RWPE1 (cell line): ENCODE data around the gene LIN9.
"Not testable (repeated sequence)": the region's sequence is repeated elsewhere in the genome, so short reads cannot be mapped to it uniquely, and the experiment has no call there.

Experiments used
- CTCF ChIA-PET: fragments of 350-600 bp; sonication (Branson Sonifier 250); formaldehyde crosslinking; extraction: SDS; loops from one replicate; lab custom pipeline; 2021; lab: Yijun Ruan, JAX
- POLR2A ChIA-PET: fragments of 400-600 bp; formaldehyde crosslinking; extraction: SDS; loops from one replicate; lab custom pipeline; 2020; ENCODE audit warnings: antibody characterized with exemption; ENCODE audit not compliant: low non-redundant PET; lab: Yijun Ruan, JAX
- DNase-seq: peaks from one replicate; pipeline ENCODE4 v3.0.0; 2012; ENCODE audit warnings: low spot score
- H3K27ac ChIP-seq: fragments of 450-650 bp; 2 replicates; pipeline ENCODE4 v1.5.1; 2017
- CTCF ChIP-seq: fragments of 450-650 bp; conservative IDR thresholded peaks from 2 replicates; pipeline ENCODE4 v1.5.1; 2017; ENCODE audit warnings: low read depth, mild to moderate bottlenecking

The LIN9 gene

DNA sequence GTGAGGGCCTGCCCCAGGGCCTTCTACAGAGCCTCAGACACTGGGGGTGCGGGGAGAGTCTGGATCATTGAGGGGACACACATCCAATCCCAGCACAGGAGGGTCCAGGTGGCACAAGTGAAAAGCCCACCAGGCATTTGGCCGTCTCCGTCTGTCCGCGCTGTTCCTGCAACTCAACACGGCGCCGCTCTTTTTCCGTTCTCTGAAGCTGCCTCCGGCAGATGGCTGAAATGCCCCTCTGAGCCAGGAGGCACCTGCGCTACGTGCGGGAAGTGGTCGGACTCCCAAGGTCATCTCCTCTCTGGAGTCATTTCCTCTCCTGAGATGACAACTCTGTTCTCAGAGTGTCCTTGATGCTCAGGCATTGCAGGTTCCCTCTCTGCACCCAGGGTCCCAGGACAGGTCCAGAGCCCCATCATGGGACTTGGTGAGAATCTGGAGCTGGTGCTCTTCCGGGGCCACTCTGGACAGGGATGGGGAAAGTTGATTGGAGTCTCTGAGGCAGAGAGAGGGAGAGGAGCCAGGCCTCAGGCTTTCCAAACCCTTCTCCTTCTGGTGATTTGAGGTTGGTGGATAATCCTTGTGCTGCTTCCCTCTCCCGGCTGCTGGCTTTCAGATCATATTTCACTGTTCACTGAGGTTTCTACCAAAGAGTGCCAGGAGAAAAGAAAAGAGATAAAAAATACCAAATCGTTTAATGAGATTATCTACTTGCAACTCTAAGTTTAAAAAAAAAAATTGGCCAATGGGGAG lies 99.5 kb downstream of the LIN9 start:
- no peak for DNase-seq
- CTCF ChIA-PET: no interaction called here
- POLR2A ChIA-PET: no interaction called here
- no peak for TF ChIP-seq CTCF
- no peak overlapping the region for H3K27ac ChIP-seq

DNA sequence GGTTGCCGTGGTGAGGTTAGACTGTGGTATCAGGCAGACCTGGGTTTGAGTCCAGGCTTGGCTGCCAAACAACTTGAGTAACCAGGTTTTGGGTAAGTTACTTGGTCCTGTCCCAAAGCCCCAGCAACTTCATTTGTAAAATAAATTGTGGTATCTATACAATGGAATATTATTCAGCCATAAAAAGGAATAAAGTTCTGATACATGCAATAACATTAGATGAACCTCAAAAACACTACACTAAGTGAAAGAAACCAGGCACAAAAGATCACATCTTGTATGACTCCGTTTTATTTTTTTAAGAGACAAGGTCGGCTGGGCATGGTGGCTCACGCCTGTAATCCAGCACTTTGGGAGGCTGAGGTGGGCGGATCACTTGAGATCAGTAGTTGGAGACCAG lies 101.9 kb downstream of the LIN9 start:
- no peak overlapping the region for H3K27ac ChIP-seq
- TF ChIP-seq CTCF: no peak
- ChIA-PET POLR2A (no interaction called here), CTCF (interaction anchor here (0.8 to 2.1 kb wide), 2 partner anchors 10 to 82 kb away, joined by 3 to 13 read pairs; no protein-coding TSS in a partner anchor)
- DNase-seq: no peak

DNA sequence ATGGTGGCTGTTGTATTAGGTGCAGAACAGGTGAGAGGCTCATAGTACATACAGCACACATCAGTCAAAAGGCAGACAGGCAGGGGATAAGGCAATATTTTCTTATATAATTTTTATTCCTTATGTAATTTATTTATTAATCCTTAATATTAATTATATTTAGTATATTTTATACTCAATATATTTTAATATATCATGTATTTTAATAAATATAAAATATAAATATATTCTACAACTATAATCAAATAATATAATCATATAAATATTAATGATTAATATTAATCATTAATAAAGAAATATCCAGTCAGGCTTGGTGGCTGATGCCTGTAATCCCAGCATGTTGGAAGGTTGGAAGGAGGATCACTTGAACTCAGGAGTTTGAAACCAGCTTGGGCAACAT lies 104.8 kb downstream of the LIN9 start:
- ChIA-PET CTCF (interaction anchor here (0.6 to 0.7 kb wide), 2 partner anchors 63 to 190 kb away, joined by 3 read pairs; no protein-coding TSS in a partner anchor), POLR2A (interaction anchor here (0.6 kb wide), 1 partner anchor 161 kb away, joined by 3 read pairs; no protein-coding TSS in a partner anchor)
- no peak for DNase-seq
- no peak overlapping the region for H3K27ac ChIP-seq
- TF ChIP-seq CTCF: no peak

DNA sequence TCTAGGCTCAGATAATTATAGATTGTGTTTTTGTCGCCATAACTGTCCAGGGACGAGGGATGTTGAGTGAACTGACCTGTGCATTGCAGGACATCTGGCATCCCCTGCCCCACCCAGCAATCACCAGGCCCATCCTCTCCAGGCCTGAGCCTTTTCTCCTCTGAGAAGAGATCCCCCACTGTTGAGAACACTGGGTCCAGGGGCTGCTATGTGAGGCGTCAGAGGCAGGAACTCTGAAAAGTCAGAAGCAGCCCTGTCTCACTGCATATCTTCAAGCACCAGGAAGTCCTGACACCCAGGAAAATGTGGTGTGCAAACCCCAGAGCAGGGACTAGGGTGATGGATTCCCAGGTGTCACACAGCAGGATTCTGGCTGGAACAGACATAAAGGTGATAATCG lies 105.3 kb downstream of the LIN9 start:
- DNase-seq: no peak
- CTCF ChIA-PET: no interaction called here

GRCh38 chr1:226203240-226203639 lies 105.7 kb downstream of the LIN9 start:
- DNase-seq: no peak
- ChIA-PET CTCF (interaction anchor here (1.4 to 2.8 kb wide), 2 partner anchors 79 to 130 kb away, joined by 10 to 14 read pairs; no protein-coding TSS in a partner anchor), POLR2A (interaction anchor here (0.7 kb wide), 1 partner anchor 81 kb away, joined by 4 read pairs; no protein-coding TSS in a partner anchor)
- TF ChIP-seq CTCF: no peak
- no peak overlapping the region for H3K27ac ChIP-seq

More for the DNA sequence above, 105.3 kb downstream of the LIN9 start:
- H3K27ac ChIP-seq: no peak overlapping the region
- TF ChIP-seq CTCF: no peak
- POLR2A ChIA-PET: no interaction called here

- DNase-seq, H3K27ac ChIP-seq: not testable (repeated sequence)
- ChIA-PET POLR2A (interaction anchor here (0.7 kb wide), 1 partner anchor 80 kb away, joined by 4 read pairs; no protein-coding TSS in a partner anchor), CTCF (interaction anchor here (1.1 to 2.8 kb wide), 4 partner anchors 13 to 728 kb away, joined by 3 to 14 read pairs (median 8); no protein-coding TSS in a partner anchor)
These were observed 106.3 kb downstream of the LIN9 start for GRCh38 chr1:226202666-226203065.

- no peak overlapping the region for H3K27ac ChIP-seq
- DNase-seq: no peak
- CTCF ChIA-PET: interaction anchor here (1.1 to 2.8 kb wide), 4 partner anchors 13 to 727 kb away, joined by 3 to 14 read pairs (median 8); no protein-coding TSS in a partner anchor
- POLR2A ChIA-PET: no interaction called here
- no peak for TF ChIP-seq CTCF
These were observed 106.7 kb downstream of the LIN9 start for GRCh38 chr1:226202246-226202645.
